Measurements from ENCODE around the gene L3MBTL4. TPM values are rescaled to one million over a fixed set of nuclear protein-coding genes. Genes with fewer than 3 reads are reported as not detected.

L3MBTL4 gene
- total RNA-seq, 6 experiments from 2014 or later = not detected

DNA sequence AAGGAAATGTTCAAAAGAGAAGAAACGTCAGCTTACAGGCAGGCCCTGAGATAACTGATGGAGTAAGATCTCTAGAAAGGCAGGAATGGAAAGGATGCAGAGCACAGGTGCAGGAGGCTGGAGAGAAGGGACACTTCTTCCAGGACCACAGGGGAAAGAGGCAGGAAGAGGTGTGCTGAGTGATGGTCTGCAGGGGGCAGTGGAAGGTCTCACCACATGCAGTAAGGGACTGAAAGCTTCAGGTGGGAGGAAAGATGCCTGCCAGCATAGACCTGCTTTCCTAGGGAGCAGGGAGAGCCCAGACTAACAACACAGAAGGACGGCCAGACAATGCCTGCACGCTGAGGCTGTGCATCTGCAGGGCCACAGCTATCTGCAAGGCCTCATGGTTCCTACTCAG lies 156.8 kb downstream of the L3MBTL4 start:
- H3K4me3 Mint-ChIP-seq = no peak overlapping the region
- DNase-seq = no peak
- peaks cover 3% of the 10 kb centered on the region; the same call in 1 of the 2 replicates for H3K27me3 Mint-ChIP-seq (ENCODE audit: insufficient read depth)
- no peaks in the 10 kb centered on the region for H3K4me1 Mint-ChIP-seq (ENCODE audit: low read depth)
- no peak overlapping the region for H3K27ac Mint-ChIP-seq
- TF ChIP-seq CTCF (IDR thresholded peaks at IDR 0.05) = no peak
- H3K36me3 Mint-ChIP-seq (ENCODE audit: low read depth) = peaks cover 9% of the 10 kb centered on the region; the same call in 1 of the 2 replicates
- H3K9me3 Mint-ChIP-seq = peaks cover 85% of the 10 kb centered on the region

- peaks cover 9% of the 10 kb centered on the region; the same call in 1 of the 2 replicates for H3K36me3 Mint-ChIP-seq (ENCODE audit: low read depth)
- H3K27ac Mint-ChIP-seq = no peak overlapping the region
- DNase-seq = no peak
- peaks cover 3% of the 10 kb centered on the region; the same call in 1 of the 2 replicates for H3K27me3 Mint-ChIP-seq (ENCODE audit: insufficient read depth)
- H3K9me3 Mint-ChIP-seq = peaks cover 76% of the 10 kb centered on the region
- H3K4me3 Mint-ChIP-seq = no peak overlapping the region
- H3K4me1 Mint-ChIP-seq (ENCODE audit: low read depth) = no peaks in the 10 kb centered on the region
- no peak for TF ChIP-seq CTCF (IDR thresholded peaks at IDR 0.05)
Measured at GRCh38 chr18:6256521-6256920, 158.2 kb downstream of the L3MBTL4 start.

DNA sequence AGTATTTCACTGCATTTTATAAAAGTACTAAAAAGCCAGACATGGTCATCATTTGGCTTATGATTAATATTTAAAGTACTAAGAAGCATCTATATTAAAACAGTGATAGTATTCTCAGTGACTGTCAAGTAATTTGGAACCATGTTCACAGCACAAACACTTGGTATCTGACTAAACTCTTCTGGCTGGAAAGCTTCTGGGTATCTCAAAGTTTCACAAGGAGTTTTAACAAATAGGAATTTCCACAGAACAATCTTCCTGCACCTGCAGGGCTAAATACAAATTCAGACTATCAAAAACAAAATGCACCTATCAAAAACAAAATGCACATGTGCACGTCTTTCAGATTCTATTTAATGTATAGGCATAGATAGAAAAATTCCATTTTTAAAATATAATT lies 158.8 kb downstream of the L3MBTL4 start:
- Mint-ChIP-seq H3K27me3 (ENCODE audit: insufficient read depth) (peaks cover 3% of the 10 kb centered on the region; the same call in 1 of the 2 replicates), H3K4me1 (ENCODE audit: low read depth) (no peaks in the 10 kb centered on the region), H3K36me3 (ENCODE audit: low read depth) (peaks cover 9% of the 10 kb centered on the region; the same call in 1 of the 2 replicates), H3K27ac (no peak overlapping the region), H3K4me3 (no peak overlapping the region), H3K9me3 (peaks cover 74% of the 10 kb centered on the region)
- no peak for DNase-seq
- TF ChIP-seq CTCF (IDR thresholded peaks at IDR 0.05) = no peak

DNA sequence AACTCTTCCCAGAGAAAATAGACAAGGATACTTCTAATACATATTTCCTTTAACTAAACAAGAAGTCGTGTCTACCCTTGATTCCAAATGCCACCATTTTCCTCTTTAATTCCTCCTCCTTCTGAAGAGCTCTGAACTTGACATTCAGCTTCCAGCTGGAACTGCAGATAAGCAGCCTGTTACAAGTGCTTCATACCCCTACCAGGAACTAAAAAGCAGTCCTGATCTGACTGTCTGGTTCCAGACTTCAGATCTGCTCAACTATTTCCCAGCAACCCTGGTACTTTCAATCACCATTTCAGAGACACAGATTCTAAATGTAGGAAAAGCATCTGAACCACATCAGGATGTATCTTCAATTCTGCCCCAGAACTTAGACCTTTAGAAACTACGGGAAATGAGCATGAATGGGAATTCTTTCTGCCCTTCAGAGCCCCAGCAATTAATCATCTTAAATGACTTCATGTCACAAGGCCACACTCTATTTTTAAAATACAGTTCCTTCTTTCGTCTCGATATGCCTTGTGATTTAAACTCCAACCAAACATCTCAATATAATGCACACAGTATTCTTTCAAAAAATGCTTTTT lies 159.5 kb downstream of the L3MBTL4 start:
- TF ChIP-seq CTCF (IDR thresholded peaks at IDR 0.05) = no peak
- no peaks in the 10 kb centered on the region for H3K4me1 Mint-ChIP-seq (ENCODE audit: low read depth)
- no peak overlapping the region for H3K27ac Mint-ChIP-seq
- peaks cover 3% of the 10 kb centered on the region; the same call in 1 of the 2 replicates for H3K27me3 Mint-ChIP-seq (ENCODE audit: insufficient read depth)
- no peak overlapping the region for H3K4me3 Mint-ChIP-seq
- H3K9me3 Mint-ChIP-seq = peaks cover 73% of the 10 kb centered on the region
- DNase-seq = no peak
- H3K36me3 Mint-ChIP-seq (ENCODE audit: low read depth) = peaks cover 9% of the 10 kb centered on the region; the same call in 1 of the 2 replicates

DNA sequence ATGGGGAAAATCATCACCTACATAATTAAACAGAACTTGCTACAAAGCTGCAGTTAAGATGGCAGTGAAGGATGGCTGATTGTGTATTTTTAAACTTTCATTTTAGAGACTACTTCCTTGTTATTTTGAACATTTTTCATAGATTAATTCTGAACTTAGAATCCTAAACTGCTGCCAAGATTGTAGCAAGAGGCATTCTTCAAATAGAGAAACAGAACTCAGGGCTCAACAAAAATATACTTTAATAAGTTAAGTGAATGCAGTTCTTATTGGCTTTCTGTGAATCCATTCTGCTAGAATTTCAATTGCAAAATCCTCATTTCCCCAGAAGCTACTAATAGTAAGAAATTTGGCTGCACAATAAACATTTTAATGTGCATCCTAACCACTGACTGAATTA lies 160.3 kb downstream of the L3MBTL4 start:
- no peaks in the 10 kb centered on the region for H3K4me1 Mint-ChIP-seq (ENCODE audit: low read depth)
- no peak overlapping the region for H3K4me3 Mint-ChIP-seq
- no peak overlapping the region for H3K27ac Mint-ChIP-seq
- H3K9me3 Mint-ChIP-seq = peaks cover 70% of the 10 kb centered on the region
- no peak for DNase-seq
- peaks cover 9% of the 10 kb centered on the region; the same call in 1 of the 2 replicates for H3K36me3 Mint-ChIP-seq (ENCODE audit: low read depth)
- no peak for TF ChIP-seq CTCF (IDR thresholded peaks at IDR 0.05)
- peaks cover 3% of the 10 kb centered on the region; the same call in 1 of the 2 replicates for H3K27me3 Mint-ChIP-seq (ENCODE audit: insufficient read depth)
